Measurements from ENCODE around the gene RABEP2. TPM values are rescaled to one million over a fixed set of nuclear protein-coding genes. Genes with fewer than 3 reads are reported as not detected.
"Not testable (repeated sequence)": the region's sequence is repeated elsewhere in the genome, so short reads cannot be mapped to it uniquely, and the experiment has no call there.

Gene RABEP2
- total RNA-seq, 1 donor from 2014 or later, result 18.8 TPM

DNA sequence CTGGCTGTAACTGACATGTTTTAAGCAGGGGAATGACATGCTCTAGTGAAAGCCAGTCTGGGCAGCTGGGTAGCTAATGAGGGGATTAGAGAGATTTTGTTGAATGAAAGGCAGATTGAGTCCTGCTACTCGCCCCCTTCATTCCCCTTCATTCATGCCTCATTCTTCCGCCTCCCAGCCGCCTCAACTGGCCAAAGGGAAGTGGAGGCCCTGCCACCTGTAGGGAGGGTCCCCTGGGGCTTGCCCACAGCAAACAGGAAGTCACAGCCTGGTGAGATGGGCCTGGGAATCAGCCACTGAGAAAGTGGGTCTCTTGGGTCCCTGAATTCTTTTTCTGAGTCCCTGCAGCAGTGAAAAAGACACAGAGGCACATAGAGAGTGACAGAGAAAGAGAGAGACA is 5.6 kb upstream of the RABEP2 start:
- intact Hi-C loops (cut with DNase I), result no loop called here
- Histone ChIP-seq H3K4me3 (no peak overlapping the region), H3K4me1 (peaks cover under 1% of the 10 kb centered on the region), H3K27ac (no peak overlapping the region), H3K27me3 (ENCODE audit: low read depth) (no peaks in the 10 kb centered on the region), H3K9me3 (no peaks in the 10 kb centered on the region), H3K36me3 (no peaks in the 10 kb centered on the region)
- ATAC-seq (no peak), DNase-seq (no peak)
- TF ChIP-seq CTCF (IDR thresholded peaks at IDR 0.05), result no peak

- H3K9me3 ChIP-seq, result no peaks in the 10 kb centered on the region
- no peak for TF ChIP-seq CTCF (IDR thresholded peaks at IDR 0.05)
- DNase-seq (no peak), ATAC-seq (no peak)
- H3K4me1 ChIP-seq, result no peaks in the 10 kb centered on the region
- H3K36me3 ChIP-seq, result no peaks in the 10 kb centered on the region
- no peak overlapping the region for H3K27ac ChIP-seq
- no peak overlapping the region for H3K4me3 ChIP-seq
- intact Hi-C loops (cut with DNase I), result no loop called here
- H3K27me3 ChIP-seq (ENCODE audit: low read depth), result no peaks in the 10 kb centered on the region
Measured at GRCh38 chr16:28930203-28930602, 5.2 kb upstream of the RABEP2 start.

- no peaks in the 10 kb centered on the region for H3K36me3 ChIP-seq
- DNase-seq (no peak), ATAC-seq (no peak)
- no peak for TF ChIP-seq CTCF (IDR thresholded peaks at IDR 0.05)
- H3K4me3 ChIP-seq, result no peak overlapping the region
- H3K9me3 ChIP-seq, result no peaks in the 10 kb centered on the region
- intact Hi-C loops (cut with DNase I), result no loop called here
- H3K4me1 ChIP-seq, result peaks cover 12% of the 10 kb centered on the region
- H3K27me3 ChIP-seq (ENCODE audit: low read depth), result no peaks in the 10 kb centered on the region
- H3K27ac ChIP-seq, result no peak overlapping the region
Measured at GRCh38 chr16:28927815-28928214, 2.8 kb upstream of the RABEP2 start.

GRCh38 chr16:28926284-28926683 is 1.2 kb upstream of the RABEP2 start:
- Histone ChIP-seq H3K4me3 (peak overlapping the region; percentile 85), H3K27ac (peak overlapping the region; percentile 99), H3K4me1 (peaks cover 12% of the 10 kb centered on the region)
- intact Hi-C loops (cut with DNase I); DNase-seq; H3K27me3 ChIP-seq (ENCODE audit: low read depth); ATAC-seq; H3K9me3 ChIP-seq; H3K36me3 ChIP-seq: not testable (repeated sequence)

DNA sequence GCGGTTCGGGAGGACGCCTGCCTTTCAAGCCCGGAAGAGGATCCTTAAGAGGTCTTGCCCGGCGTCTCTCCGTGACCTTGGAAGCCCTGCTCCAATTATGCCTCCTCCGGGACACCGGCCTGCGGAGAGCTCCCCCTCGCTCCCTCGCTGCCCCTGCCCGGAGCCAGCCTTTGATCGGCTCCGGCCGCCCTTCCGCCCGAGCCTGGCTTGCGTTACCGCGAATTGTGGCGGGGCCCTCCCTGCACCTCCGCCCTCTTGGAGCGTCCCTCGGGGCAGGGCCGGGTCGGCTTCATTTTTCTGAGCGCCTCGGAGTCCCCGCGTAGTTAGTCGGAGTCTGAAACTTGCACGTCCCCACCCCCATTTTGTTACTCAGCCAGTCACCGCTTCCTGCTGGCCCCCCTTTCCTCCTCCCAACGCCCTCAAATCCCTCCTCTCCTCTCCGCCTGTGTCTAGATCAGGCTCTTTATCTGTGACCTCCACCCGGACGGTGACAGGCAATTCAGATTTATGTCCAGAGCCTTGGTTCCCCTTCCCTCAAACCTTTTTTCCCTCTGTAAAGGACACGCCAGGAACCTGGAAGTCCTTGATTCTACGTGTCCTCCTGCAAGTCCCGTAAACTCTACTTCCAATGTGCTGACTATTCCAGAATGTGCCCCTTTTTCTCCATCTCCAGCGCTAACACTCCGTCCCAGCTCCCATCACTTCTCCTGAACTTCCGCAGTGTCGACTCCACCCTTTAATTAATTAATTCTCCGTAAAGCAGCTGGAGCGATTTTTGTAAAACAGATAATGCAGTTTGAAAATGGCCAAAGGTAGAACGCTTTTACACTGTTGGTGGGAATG is 569 bp upstream of the RABEP2 start:
- Histone ChIP-seq H3K36me3 (no peaks in the 10 kb centered on the region), H3K4me1 (peaks cover 12% of the 10 kb centered on the region), H3K27me3 (ENCODE audit: low read depth) (no peaks in the 10 kb centered on the region), H3K27ac (peak overlapping the region; percentile 99), H3K9me3 (no peaks in the 10 kb centered on the region), H3K4me3 (peak overlapping the region; percentile 85)
- peak; percentile 79 for DNase-seq
- TF ChIP-seq CTCF (IDR thresholded peaks at IDR 0.05), result no peak
- peak; percentile 61 to 68 for ATAC-seq
- intact Hi-C loops (cut with DNase I), result no loop called here

- H3K27ac ChIP-seq, result peak overlapping the region; percentile 99
- H3K36me3 ChIP-seq, result peaks cover 7% of the 10 kb centered on the region
- no peaks in the 10 kb centered on the region for H3K27me3 ChIP-seq (ENCODE audit: low read depth)
- TF ChIP-seq CTCF (IDR thresholded peaks at IDR 0.05), result peak; percentile 17
- DNase-seq (no peak), ATAC-seq (no peak)
- peaks cover 12% of the 10 kb centered on the region for H3K4me1 ChIP-seq
- H3K4me3 ChIP-seq, result peak overlapping the region; percentile 85
- H3K9me3 ChIP-seq, result no peaks in the 10 kb centered on the region
- intact Hi-C loops (cut with DNase I), result no loop called here
Measured at GRCh38 chr16:28924399-28924761, 658 bp downstream of the RABEP2 start.
